NCI-H510A (cell line): ENCODE measurements around the gene GRB10.
"Not testable (repeated sequence)": the region's sequence is repeated elsewhere in the genome, so short reads cannot be mapped to it uniquely, and the experiment has no call there.

ENCODE experiments used
- DNase-seq: peaks from one replicate; lab custom pipeline; 2025; lab: John Stamatoyannopoulos, UW

Gene GRB10

GRCh38 chr7:50743016-50743415, 39.7 kb downstream of the GRB10 start:
- DNase-seq = no peak

GRCh38 chr7:50742401-50742800, 40.3 kb downstream of the GRB10 start:
- DNase-seq = no peak

GRCh38 chr7:50739744-50740435, 42.8 kb downstream of the GRB10 start:
- DNase-seq = peak; percentile 61

- no peak for DNase-seq
Observed at GRCh38 chr7:50738932-50739331, 43.8 kb downstream of the GRB10 start.

- DNase-seq = not testable (repeated sequence)
Observed at GRCh38 chr7:50735836-50736235, 46.9 kb downstream of the GRB10 start.

- no peak for DNase-seq
Observed at GRCh38 chr7:50735333-50735732, 47.4 kb downstream of the GRB10 start.

- no peak for DNase-seq
Observed at GRCh38 chr7:50734246-50734645, 48.5 kb downstream of the GRB10 start.

GRCh38 chr7:50733552-50733951, 49.1 kb downstream of the GRB10 start:
- DNase-seq = no peak

- DNase-seq = no peak
Observed at GRCh38 chr7:50731703-50732582, 50.8 kb downstream of the GRB10 start.

- no peak for DNase-seq
Observed at GRCh38 chr7:50730446-50731400, 52.0 kb downstream of the GRB10 start.

- no peak for DNase-seq
Observed at GRCh38 chr7:50729962-50730361, 52.7 kb downstream of the GRB10 start.

GRCh38 chr7:50728184-50728583, 54.5 kb downstream of the GRB10 start:
- DNase-seq = no peak

- DNase-seq = no peak
Observed at GRCh38 chr7:50727711-50728110, 55.0 kb downstream of the GRB10 start.

- no peak for DNase-seq
Observed at GRCh38 chr7:50727072-50727471, 55.6 kb downstream of the GRB10 start.

GRCh38 chr7:50725774-50726173, 56.9 kb downstream of the GRB10 start:
- DNase-seq = no peak

GRCh38 chr7:50724526-50725520, 57.9 kb downstream of the GRB10 start:
- no peak for DNase-seq

GRCh38 chr7:50723888-50724287, 58.8 kb downstream of the GRB10 start:
- DNase-seq = no peak

- no peak for DNase-seq
Observed at GRCh38 chr7:50723173-50723572, 59.5 kb downstream of the GRB10 start.

- DNase-seq = no peak
Observed at GRCh38 chr7:50721661-50722259, 60.9 kb downstream of the GRB10 start.

GRCh38 chr7:50721160-50721559, 61.5 kb downstream of the GRB10 start:
- peak; percentile 61 for DNase-seq

- DNase-seq = no peak
Observed at GRCh38 chr7:50720295-50720694, 62.4 kb downstream of the GRB10 start.
